BE2C (cell line): ENCODE measurements around the gene PSMA4.

Experiments
- DNase-seq: peaks from one replicate; pipeline ENCODE4 v3.0.0-alpha.2; 2020
- H3K27me3 ChIP-seq: fragments of 250-450 bp; sonication (Bioruptor Pico); 2 replicates; pipeline ENCODE4 v1.5.1; 2020; ENCODE audit warnings: mild to moderate bottlenecking
- H3K36me3 ChIP-seq: fragments of 250-450 bp; sonication (Bioruptor Pico); 2 replicates; pipeline ENCODE4 v1.5.1; 2020; ENCODE audit warnings: mild to moderate bottlenecking
- H3K4me1 ChIP-seq: fragments of 250-450 bp; sonication (Bioruptor Pico); 2 replicates; pipeline ENCODE4 v1.5.1; 2020
- H3K4me3 ChIP-seq: 2 replicates; pipeline ENCODE4 v1.5.1; 2011; ENCODE audit warnings: low read depth, low read length
- H3K9me3 ChIP-seq: fragments of 250-450 bp; sonication (Bioruptor Pico); 2 replicates; pipeline ENCODE4 v1.5.1; 2020
- TF ChIP-seq, protein P1 (sequence below): IDR thresholded peaks from 2 replicates; pipeline ENCODE4 v1.5.1; 2012; ENCODE audit warnings: mild to moderate bottlenecking, low read depth, low read length

Gene PSMA4

DNA sequence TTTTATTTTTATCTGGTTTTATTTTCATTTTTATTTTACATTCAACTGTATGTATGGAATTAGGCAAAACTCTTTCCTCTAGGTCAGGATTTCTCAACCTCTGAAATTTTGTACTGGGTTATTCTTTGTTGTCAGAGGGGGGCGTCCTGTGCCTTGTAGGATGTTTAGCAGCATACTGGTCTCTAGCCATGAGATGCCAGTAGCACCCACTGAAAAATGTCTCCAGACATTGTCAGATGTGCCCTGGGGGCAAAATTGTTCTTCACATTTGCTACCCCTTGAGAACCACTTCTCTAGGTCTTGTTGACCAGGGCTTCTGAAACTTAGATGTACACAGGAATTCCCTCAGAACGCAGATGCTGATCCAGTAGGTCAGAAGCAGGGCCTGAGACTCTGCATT lies 30.5 kb downstream of the PSMA4 start:
- TF ChIP-seq, protein P1, sequence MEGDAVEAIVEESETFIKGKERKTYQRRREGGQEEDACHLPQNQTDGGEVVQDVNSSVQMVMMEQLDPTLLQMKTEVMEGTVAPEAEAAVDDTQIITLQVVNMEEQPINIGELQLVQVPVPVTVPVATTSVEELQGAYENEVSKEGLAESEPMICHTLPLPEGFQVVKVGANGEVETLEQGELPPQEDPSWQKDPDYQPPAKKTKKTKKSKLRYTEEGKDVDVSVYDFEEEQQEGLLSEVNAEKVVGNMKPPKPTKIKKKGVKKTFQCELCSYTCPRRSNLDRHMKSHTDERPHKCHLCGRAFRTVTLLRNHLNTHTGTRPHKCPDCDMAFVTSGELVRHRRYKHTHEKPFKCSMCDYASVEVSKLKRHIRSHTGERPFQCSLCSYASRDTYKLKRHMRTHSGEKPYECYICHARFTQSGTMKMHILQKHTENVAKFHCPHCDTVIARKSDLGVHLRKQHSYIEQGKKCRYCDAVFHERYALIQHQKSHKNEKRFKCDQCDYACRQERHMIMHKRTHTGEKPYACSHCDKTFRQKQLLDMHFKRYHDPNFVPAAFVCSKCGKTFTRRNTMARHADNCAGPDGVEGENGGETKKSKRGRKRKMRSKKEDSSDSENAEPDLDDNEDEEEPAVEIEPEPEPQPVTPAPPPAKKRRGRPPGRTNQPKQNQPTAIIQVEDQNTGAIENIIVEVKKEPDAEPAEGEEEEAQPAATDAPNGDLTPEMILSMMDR: peak; percentile 30
- H3K4me1 ChIP-seq: peaks cover 5% of the 10 kb centered on the region
- no peaks in the 10 kb centered on the region for H3K36me3 ChIP-seq
- H3K4me3 ChIP-seq: no peak overlapping the region
- no peaks in the 10 kb centered on the region for H3K27me3 ChIP-seq
- DNase-seq: no peak
- H3K9me3 ChIP-seq: no peaks in the 10 kb centered on the region

DNA sequence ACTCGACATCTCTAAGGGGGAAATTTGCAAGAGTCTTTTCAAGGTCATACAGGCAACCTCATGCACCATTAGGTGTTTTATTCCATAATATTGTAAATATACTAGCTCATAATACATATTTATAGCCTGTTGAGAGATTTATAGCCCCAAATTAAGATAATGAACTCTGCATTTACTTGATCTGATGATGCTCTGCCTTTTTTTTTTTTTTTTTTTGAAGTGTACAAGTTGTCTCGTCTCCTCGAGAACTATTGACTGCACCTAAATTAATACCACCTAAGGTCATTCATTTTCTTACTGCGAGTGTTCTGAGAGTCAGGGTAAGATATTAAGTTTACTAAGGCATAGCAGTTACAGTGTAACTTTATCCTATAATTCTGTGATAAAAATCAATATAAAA lies 31.1 kb downstream of the PSMA4 start:
- no peak for DNase-seq
- Histone ChIP-seq H3K4me3 (no peak overlapping the region), H3K27me3 (no peaks in the 10 kb centered on the region), H3K4me1 (peaks cover 5% of the 10 kb centered on the region), H3K9me3 (no peaks in the 10 kb centered on the region), H3K36me3 (no peaks in the 10 kb centered on the region)
- TF ChIP-seq, protein P1: no peak

DNA sequence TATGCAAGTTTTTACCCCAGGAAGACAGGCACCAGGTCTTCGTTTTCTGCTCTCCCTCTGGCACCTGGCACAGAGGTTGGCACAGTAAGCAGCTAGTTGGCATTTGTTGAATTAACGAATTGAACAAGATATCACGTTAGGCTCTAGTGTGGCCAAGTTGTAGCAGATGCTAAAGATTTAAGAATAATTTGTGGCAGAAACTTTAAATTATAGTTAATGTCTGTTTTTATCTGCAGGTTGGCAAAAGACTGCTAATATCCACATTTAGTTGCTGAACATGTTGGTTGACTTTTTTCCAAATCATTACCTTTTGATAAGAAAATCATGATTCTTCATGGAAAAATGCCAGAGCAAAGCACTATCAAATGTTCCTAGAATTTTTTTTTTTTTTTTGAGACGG lies 33.2 kb downstream of the PSMA4 start:
- peaks cover 5% of the 10 kb centered on the region for H3K4me1 ChIP-seq
- H3K4me3 ChIP-seq: no peak overlapping the region
- no peak for DNase-seq
- H3K27me3 ChIP-seq: no peaks in the 10 kb centered on the region
- TF ChIP-seq, protein P1: no peak
- H3K36me3 ChIP-seq: no peaks in the 10 kb centered on the region
- no peaks in the 10 kb centered on the region for H3K9me3 ChIP-seq

DNA sequence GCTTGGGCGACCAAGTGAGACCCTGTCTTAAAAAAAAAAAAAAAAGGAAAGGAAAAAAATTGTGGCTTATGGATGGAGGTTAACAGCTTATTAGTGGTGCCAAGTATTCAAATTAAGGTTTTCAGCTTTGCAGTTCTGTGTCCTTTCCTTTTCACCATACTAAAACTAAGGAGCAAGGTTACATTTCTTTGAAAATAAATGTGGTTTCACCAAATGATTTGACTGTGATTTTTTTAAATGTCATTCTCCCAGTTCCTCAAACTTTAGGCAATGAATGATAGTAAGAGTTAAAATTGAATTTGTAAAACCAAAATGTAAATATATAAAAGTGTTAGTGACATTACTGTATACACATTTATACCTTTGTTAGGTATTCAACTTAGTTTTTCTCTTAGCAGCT lies 34.7 kb downstream of the PSMA4 start:
- no peaks in the 10 kb centered on the region for H3K9me3 ChIP-seq
- no peaks in the 10 kb centered on the region for H3K27me3 ChIP-seq
- TF ChIP-seq, protein P1: no peak
- H3K36me3 ChIP-seq: no peaks in the 10 kb centered on the region
- no peaks in the 10 kb centered on the region; the same call in 1 of the 2 replicates for H3K4me1 ChIP-seq
- H3K4me3 ChIP-seq: no peak overlapping the region
- DNase-seq: no peak

DNA sequence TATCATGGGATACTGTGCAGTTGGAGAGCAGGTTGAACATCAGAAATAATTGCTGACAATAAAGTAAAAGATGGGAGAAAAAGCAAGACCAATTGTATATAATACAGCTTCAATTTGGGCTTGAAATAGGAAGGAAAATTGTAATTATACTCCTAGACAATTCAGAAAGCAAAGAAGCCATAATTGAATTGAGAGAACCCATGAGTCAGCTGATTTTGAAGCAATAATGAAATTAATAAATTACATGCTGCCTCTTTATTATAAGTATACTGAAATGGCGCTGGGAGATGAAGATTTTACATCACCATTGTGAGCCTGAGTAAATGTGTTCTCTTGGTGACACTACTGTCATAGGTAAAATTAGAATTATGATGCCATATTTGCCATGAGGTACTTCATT lies 57.3 kb downstream of the PSMA4 start:
- peaks cover 98% of the 10 kb centered on the region for H3K36me3 ChIP-seq
- no peaks in the 10 kb centered on the region for H3K27me3 ChIP-seq
- no peak for DNase-seq
- TF ChIP-seq, protein P1: no peak
- no peak overlapping the region for H3K4me3 ChIP-seq
- H3K9me3 ChIP-seq: no peaks in the 10 kb centered on the region
- 0 out of 2 replicates have a peak, but pooled peaks cover 4% of the 10 kb centered on the region for H3K4me1 ChIP-seq

DNA sequence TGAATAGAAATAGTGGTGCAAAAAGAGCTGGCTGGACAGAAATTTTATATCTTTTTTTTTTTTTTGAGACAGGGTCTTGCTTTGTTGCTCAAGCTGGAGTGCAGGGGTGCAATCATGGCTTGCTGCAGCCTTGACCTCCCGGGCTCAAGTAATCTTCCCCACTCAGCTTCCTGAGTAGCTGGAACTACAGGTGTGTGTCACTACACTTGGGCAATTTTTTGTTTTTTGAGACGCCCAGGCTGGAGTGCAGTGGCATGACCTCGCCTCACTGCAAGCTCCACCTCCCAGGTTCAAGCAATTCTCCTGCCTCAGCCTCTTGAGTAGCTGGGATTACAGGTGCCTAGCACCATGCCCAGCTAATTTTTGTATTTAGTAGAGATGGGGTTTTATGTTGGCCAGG lies 58.1 kb downstream of the PSMA4 start:
- H3K27me3 ChIP-seq: no peaks in the 10 kb centered on the region
- H3K9me3 ChIP-seq: no peaks in the 10 kb centered on the region
- TF ChIP-seq, protein P1: no peak
- H3K36me3 ChIP-seq: peaks cover 98% of the 10 kb centered on the region
- H3K4me3 ChIP-seq: no peak overlapping the region
- 0 out of 2 replicates have a peak, but pooled peaks cover 4% of the 10 kb centered on the region for H3K4me1 ChIP-seq
- DNase-seq: no peak
